ENCODE measurements around the gene IGSF23.

IGSF23 gene

DNA sequence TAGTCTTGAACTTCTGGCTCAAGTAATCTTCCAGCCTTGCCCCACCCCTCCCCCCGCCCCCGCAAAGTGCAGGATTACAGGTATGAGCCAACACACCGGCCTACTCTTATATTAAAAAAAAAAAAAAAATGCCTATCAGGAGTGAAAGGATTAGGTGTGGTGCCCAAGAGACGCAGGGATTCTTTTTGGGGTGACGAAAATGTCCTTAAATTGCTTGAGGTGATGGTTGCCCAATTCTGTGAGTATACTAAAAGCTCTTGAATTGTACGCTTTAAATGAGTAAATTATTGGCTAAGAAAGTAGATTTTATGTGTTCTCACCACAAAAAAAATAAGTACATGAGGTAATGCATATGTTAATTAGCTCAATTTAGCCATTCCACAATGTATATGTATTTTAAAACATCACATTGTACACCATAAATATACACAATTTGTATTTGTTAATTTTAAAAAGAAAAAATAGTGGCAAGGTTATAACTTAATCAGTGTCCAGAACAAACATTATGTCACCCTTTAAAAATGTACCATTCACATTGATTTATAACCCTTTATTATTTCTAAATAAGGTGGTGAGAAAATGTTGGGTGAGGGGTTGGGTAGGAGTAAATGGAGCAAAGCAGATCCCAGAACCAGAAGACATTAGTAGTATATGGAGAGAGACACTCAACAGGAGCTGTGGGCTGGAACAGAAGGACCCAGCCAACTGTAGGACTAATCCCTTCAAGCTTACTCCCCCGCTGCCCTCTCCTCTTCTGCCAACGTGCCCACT is 3.9 kb downstream of the IGSF23 start:
- 0 out of 2 replicates have a peak, but pooled peaks have one; percentile 10 for TF ChIP-seq ISL1 (CRISPR knock-in tag; IDR thresholded peaks at IDR 0.05)
- no peak for TF ChIP-seq ESRRG (CRISPR knock-in tag; IDR thresholded peaks at IDR 0.05)
- ATAC-seq: no peak

DNA sequence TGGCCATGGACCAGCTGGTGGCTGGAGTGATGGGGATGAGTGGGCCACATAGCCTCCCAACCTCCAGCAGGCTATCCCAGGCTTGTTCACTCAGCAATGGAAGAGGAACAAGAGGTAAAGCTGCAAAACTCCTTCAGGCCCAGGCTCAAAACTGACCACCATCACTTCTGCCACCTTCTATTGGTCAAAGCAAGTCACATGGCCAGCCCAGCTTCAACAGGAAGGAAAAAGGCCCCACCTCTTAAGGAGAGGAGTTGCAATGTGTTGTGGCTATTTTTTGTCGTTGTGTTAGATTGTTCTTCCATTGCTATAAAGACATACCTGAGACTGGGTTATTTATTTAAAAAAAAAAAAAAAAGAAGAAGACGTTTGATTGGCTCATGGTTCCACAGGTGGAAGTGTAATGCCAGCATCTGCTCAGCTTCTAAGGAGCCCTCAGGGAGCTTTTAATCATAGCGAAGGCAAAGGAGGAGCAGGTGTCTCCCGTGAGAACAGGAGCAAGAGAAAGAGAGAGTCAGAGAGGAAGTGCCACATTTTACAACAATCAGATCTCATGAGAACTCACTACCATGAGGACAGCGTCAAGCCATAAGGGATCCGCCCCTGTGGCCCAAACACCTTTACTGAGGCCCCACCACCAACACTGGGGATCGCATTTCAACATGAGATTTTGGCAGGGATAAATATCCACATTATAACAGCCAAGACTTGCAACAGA is 5.4 kb downstream of the IGSF23 start:
- TF ChIP-seq TOX (CRISPR knock-in tag; IDR thresholded peaks at IDR 0.05; ENCODE audit: borderline replicate concordance): no peak
- no peak for ATAC-seq

DNA sequence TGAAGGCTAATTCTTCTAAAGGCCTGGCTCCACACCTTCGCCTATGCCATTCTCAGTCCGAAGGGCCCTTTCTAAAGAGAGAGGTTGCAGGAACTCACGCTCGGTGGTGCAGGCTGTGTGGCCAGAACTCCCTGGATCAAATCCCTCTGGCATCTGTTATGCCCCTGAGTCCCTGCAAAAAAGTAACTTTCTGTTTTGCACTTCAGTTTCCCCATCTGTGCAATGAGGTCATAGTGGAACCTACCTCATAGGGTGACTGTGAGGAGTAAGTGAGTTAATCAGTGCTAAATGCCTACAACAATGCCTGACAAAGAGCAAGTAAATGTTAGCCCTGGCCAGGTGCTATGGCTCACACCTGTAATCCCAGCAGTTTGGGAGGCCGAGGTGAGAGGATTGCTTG is 7.3 kb downstream of the IGSF23 start:
- no peak for ATAC-seq
- TF ChIP-seq PPARA (CRISPR knock-in tag; IDR thresholded peaks at IDR 0.05; ENCODE audit: borderline replicate concordance) (no peak), ZNF8 (CRISPR knock-in tag; IDR thresholded peaks at IDR 0.05) (no peak)
- TF ChIP-seq, protein P1, sequence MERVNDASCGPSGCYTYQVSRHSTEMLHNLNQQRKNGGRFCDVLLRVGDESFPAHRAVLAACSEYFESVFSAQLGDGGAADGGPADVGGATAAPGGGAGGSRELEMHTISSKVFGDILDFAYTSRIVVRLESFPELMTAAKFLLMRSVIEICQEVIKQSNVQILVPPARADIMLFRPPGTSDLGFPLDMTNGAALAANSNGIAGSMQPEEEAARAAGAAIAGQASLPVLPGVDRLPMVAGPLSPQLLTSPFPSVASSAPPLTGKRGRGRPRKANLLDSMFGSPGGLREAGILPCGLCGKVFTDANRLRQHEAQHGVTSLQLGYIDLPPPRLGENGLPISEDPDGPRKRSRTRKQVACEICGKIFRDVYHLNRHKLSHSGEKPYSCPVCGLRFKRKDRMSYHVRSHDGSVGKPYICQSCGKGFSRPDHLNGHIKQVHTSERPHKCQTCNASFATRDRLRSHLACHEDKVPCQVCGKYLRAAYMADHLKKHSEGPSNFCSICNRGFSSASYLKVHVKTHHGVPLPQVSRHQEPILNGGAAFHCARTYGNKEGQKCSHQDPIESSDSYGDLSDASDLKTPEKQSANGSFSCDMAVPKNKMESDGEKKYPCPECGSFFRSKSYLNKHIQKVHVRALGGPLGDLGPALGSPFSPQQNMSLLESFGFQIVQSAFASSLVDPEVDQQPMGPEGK (CRISPR knock-in tag; IDR thresholded peaks at IDR 0.05; ENCODE audit: borderline replicate concordance): no peak
- TF ChIP-seq, protein P2, sequence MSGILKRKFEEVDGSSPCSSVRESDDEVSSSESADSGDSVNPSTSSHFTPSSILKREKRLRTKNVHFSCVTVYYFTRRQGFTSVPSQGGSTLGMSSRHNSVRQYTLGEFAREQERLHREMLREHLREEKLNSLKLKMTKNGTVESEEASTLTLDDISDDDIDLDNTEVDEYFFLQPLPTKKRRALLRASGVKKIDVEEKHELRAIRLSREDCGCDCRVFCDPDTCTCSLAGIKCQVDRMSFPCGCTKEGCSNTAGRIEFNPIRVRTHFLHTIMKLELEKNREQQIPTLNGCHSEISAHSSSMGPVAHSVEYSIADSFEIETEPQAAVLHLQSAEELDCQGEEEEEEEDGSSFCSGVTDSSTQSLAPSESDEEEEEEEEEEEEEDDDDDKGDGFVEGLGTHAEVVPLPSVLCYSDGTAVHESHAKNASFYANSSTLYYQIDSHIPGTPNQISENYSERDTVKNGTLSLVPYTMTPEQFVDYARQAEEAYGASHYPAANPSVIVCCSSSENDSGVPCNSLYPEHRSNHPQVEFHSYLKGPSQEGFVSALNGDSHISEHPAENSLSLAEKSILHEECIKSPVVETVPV (CRISPR knock-in tag; IDR thresholded peaks at IDR 0.05): no peak

DNA sequence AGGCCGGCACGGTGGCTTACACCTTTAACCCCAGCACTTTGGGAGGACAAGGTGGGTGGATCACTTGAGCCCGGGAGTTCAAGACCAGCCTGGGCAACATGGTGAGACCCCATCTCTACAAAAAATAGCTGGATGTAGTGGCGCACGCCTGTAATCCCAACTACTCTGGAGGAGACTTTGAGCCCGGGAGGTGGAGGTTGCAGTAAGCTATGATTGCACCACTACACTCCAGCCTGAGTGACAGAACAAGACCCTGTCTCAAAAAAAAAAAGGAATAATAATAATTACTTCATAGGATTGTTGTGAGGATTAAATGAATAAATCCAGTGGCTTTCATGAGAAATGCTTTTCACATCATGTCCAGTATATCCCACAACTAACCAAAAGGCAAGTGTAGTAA is 8.0 kb downstream of the IGSF23 start:
- TF ChIP-seq ZC3H10 (CRISPR knock-in tag; IDR thresholded peaks at IDR 0.05) (no peak), ESRRG (CRISPR knock-in tag; IDR thresholded peaks at IDR 0.05) (no peak), TCF4 (CRISPR knock-in tag; IDR thresholded peaks at IDR 0.05; ENCODE audit: borderline replicate concordance) (no peak), ARNTL (CRISPR knock-in tag; IDR thresholded peaks at IDR 0.05; ENCODE audit: borderline replicate concordance, low read depth) (no peak), ZNF565 (CRISPR knock-in tag; conservative IDR thresholded peaks at IDR 0.05; ENCODE audit: low read depth) (no peak), BACH2 (CRISPR knock-in tag; IDR thresholded peaks at IDR 0.05; ENCODE audit: borderline replicate concordance) (no peak), GLIS3 (CRISPR knock-in tag; IDR thresholded peaks at IDR 0.05) (no peak), ZFP30 (CRISPR knock-in tag; IDR thresholded peaks at IDR 0.05) (no peak)
- TF ChIP-seq, protein P3, sequence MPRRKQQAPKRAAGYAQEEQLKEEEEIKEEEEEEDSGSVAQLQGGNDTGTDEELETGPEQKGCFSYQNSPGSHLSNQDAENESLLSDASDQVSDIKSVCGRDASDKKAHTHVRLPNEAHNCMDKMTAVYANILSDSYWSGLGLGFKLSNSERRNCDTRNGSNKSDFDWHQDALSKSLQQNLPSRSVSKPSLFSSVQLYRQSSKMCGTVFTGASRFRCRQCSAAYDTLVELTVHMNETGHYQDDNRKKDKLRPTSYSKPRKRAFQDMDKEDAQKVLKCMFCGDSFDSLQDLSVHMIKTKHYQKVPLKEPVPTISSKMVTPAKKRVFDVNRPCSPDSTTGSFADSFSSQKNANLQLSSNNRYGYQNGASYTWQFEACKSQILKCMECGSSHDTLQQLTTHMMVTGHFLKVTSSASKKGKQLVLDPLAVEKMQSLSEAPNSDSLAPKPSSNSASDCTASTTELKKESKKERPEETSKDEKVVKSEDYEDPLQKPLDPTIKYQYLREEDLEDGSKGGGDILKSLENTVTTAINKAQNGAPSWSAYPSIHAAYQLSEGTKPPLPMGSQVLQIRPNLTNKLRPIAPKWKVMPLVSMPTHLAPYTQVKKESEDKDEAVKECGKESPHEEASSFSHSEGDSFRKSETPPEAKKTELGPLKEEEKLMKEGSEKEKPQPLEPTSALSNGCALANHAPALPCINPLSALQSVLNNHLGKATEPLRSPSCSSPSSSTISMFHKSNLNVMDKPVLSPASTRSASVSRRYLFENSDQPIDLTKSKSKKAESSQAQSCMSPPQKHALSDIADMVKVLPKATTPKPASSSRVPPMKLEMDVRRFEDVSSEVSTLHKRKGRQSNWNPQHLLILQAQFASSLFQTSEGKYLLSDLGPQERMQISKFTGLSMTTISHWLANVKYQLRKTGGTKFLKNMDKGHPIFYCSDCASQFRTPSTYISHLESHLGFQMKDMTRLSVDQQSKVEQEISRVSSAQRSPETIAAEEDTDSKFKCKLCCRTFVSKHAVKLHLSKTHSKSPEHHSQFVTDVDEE (CRISPR knock-in tag; IDR thresholded peaks at IDR 0.05): no peak
- TF ChIP-seq, protein P1 (CRISPR knock-in tag; IDR thresholded peaks at IDR 0.05; ENCODE audit: borderline replicate concordance): no peak
- no peak for ATAC-seq

DNA sequence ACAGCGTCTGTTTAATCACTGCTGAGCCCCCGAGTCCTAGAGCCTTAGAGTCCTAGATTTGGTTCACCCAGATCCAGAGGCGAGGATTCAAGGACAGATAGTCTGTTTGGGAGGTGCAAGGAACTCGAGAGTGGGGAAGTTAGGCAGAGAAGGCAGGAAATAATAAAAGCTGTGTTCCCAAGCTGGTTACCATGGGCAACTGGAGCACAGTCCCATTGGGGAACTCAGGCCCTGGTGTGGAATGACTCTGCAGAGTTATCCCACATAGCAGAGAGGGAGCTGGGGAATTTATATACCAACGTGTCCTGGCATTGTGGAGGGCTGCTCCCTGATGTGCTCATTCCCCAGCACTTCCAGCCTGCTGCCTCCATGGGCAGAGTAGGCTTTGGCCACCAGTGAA is 9.7 kb downstream of the IGSF23 start:
- TF ChIP-seq ESRRG (CRISPR knock-in tag; IDR thresholded peaks at IDR 0.05) (no peak), PPARA (CRISPR knock-in tag; IDR thresholded peaks at IDR 0.05; ENCODE audit: borderline replicate concordance) (no peak)
- TF ChIP-seq, protein P3 (CRISPR knock-in tag; IDR thresholded peaks at IDR 0.05): no peak
- peak; percentile 40 for ATAC-seq

Measured in SK-N-SH treated with all-trans-retinoic acid at 6 μM for 48 hours (cell line).